GM18861 (cell line): ENCODE data around the gene POGK.

Source experiments
- ATAC-seq: cut with Tn5 transposase; IDR thresholded peaks from one replicate; pipeline ENCODE4 v1.9.1; 2021; ENCODE audit not compliant: unreplicated experiment

Gene POGK

GRCh38 chr1:166899769-166900168 lies 60.5 kb downstream of the POGK start:
- no peak for ATAC-seq

- ATAC-seq: peak; percentile 71
These were observed 61.7 kb downstream of the POGK start for GRCh38 chr1:166900987-166901386.

GRCh38 chr1:166902279-166902678 lies 63.0 kb downstream of the POGK start:
- no peak for ATAC-seq

GRCh38 chr1:166903232-166903631 lies 64.0 kb downstream of the POGK start:
- no peak for ATAC-seq

- ATAC-seq: no peak
These were observed 65.9 kb downstream of the POGK start for GRCh38 chr1:166905136-166905535.

GRCh38 chr1:166905900-166906299 lies 66.6 kb downstream of the POGK start:
- ATAC-seq: no peak
